HEK293 (cell line): Measurements from ENCODE around the gene SPON1.

ENCODE experiments used
- CTCF ChIP-seq: fragments of 450-650 bp; formaldehyde crosslinking; IDR thresholded peaks from 2 replicates; pipeline ENCODE4 v1.5.1; 2016; ENCODE audit warnings: missing biosample characterization, missing genetic modification characterization
- ZNF121 ChIP-seq: fragments of 450-650 bp; formaldehyde crosslinking; IDR thresholded peaks from 2 replicates; pipeline ENCODE4 v1.5.1; 2016; ENCODE audit warnings: missing biosample characterization, missing genetic modification characterization
- ZNF274 ChIP-seq, 2 experiments: fragments of 200-500 bp in 1 of 2; fragments of 450-650 bp in 1 of 2; sonication (Bioruptor generic) in 1 of 2; formaldehyde crosslinking in 1 of 2; IDR thresholded peaks; 2 replicates each; pipeline versions ENCODE4 v1.5.1 to v1.6.1; 2014 to 2016; ENCODE audit warnings: borderline replicate concordance in 1 of 2, inconsistent platforms in 1 of 2, low read length in 1 of 2, missing biosample characterization in 1 of 2, missing genetic modification characterization in 1 of 2

- no peak for TF ChIP-seq ZNF121 (tag by site-specific recombination)
- TF ChIP-seq CTCF (tag by site-specific recombination): no peak
- TF ChIP-seq ZNF274 (IDR thresholded peaks at IDR 0.05; ENCODE audit: low read length): no peak
- no peak for TF ChIP-seq ZNF274 (tag by site-specific recombination; IDR thresholded peaks at IDR 0.05; ENCODE audit: borderline replicate concordance)
Measured at GRCh38 chr11:14270690-14271542, 308.4 kb downstream of the SPON1 start.
